Dermis blood vessel endothelial cell (primary cell): ENCODE data around the gene SECTM1. TPM values are rescaled to one million over a fixed set of nuclear protein-coding genes. Genes with fewer than 3 reads are reported as not detected.
"Not testable (repeated sequence)": the region's sequence is repeated elsewhere in the genome, so short reads cannot be mapped to it uniquely, and the experiment has no call there.

Experiments used
- DNase-seq: peaks from one replicate; pipeline ENCODE4 v3.0.0; 2010
- total RNA-seq: library from RNA; depleted of rRNA; stranded (reverse); fragments of >200 nt; gene quantifications from 2 replicates; pipeline ENCODE4 v1.2.3, GENCODE V29; 2014

Gene SECTM1
- total RNA-seq, result 3.6 and 7.5 TPM in 2 replicates

- peak; percentile 46 for DNase-seq
Measured at GRCh38 chr17:82333279-82334171, at the start of gene SECTM1. Gene SECTM1 (minus strand): TSS chr17:82333766. CDS start chr17:82327240, 6,526 bp downstream.

DNA sequence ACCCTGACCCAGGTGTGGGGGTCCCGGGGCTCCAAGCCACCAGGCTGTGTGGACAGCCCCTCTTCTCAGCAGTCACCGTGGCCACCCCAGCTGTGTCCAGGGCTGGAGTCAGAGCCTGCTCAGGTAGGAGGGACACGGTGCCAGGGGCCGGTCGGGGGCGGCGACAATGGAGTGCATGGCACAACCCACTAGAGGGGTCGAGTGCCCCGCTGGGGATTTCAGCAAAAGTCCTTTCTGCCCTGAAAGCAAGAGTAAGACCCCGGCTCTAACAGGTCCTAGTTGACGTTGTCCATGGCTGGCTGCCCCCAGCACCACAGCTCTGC is 49.3 kb upstream of the SECTM1 start:
- DNase-seq, result no peak

GRCh38 chr17:82382220-82382932 is 48.8 kb upstream of the SECTM1 start:
- not testable (repeated sequence) for DNase-seq

- DNase-seq, result not testable (repeated sequence)
Measured at GRCh38 chr17:82381703-82382009, 48.1 kb upstream of the SECTM1 start.

- no peak for DNase-seq
Measured at GRCh38 chr17:82380860-82381702, 47.5 kb upstream of the SECTM1 start.

DNA sequence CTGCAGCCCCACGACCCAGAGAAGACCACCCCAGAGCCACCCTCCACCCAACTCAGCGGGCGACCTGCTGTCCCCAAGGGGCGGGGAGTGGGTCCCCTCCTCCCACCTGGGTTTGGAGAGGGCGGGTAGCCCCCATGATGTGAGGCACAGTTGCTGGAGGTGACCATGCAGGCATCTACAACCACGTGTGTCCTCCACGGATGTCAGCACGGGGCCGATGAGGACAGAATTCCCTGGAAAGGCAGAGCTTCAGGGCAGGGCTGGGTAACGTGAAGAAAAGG is 45.1 kb upstream of the SECTM1 start:
- DNase-seq, result no peak

DNA sequence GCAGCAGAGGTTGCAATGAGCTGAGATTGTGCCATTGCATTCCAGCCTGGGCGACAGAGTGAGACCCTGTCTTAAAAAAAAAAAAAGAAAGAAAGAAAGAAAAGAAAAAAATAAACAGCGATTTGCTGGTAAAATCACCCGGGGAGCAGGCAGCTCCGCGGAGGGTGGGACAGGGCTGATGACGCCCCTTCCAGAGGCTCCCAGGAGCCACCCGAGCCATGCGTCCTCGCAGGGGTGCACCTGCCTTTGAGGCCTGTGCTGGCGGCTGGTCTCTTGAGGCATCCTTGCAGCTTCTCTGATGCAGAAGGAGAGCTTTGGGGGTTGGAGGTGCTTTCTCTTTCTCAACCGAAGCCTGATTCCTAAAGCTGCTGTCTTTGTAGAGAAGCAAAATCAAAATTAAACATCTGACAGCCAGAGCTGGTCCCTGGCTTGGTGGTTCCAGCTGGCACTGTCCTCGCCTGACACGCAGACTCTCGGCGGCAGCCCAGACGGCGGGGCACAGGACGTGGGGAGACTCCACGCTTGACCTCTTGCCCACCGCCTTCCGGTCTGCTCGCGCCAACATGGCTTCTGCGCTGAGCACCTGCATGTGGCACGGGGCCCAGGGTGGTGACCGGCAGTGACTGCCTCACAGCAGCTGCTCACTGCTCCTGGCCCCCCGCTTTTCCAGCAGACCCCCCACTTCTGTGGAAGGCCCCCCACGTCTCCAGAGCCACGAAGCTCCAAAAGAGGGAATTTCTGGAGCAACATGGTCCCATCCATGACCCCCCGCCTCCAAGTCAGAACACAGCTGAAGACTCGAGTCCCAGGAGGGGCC is 44.6 kb upstream of the SECTM1 start:
- DNase-seq, result no peak

DNA sequence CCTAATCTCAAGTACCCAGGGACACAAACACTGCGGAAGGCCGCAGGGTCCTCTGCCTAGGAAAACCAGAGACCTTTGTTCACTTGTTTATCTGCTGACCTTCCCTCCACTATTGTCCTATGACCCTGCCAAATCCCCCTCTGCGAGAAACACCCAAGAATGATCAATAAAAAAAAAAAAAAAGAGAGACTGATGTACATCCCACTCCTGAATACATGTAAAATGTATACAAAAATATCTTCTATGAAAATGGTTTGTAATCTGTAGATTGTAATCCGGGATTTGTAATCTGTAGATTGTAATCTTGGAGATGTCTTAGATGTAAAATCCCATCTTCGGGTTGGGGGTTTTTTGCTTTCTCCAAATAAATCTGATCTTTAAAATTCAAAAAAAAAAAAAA is 43.7 kb upstream of the SECTM1 start:
- not testable (repeated sequence) for DNase-seq

DNA sequence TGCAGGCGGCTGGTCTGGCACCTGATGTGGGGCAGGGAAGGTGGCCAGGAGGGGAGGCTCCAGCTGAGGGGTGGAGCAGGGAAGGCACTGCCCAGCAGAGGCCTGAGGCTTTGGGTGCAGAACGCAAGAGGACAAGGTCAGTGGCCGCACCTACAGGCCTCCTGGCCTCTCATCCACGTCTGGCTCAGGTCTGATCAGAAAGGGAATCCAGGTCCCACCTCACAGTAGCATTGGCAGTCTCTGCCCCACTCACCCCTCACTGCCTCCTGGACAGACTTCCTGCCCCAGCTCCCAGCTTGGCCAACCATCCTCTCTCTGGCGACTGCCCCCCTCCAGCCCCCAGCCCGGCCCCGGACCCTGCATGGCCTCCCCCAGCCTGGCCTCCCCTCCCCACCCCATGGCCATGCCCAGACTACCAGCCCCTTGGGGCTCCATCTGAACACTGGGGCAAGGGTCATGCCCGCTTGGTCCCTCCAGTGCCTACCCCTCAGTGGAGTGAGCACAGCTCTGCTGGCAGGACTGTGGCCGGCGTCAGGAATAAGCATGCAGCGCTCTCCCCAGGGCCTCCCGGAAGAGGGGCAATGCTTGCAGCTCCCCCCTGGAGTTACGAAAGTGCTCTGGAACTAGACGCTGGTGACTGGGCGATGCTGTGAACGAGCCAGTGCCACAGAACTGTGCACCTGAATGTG is 42.6 kb upstream of the SECTM1 start:
- DNase-seq, result no peak

- DNase-seq, result no peak
Measured at GRCh38 chr17:82375359-82376041, 41.9 kb upstream of the SECTM1 start.

- DNase-seq, result no peak
Measured at GRCh38 chr17:82374626-82375331, 41.2 kb upstream of the SECTM1 start.

DNA sequence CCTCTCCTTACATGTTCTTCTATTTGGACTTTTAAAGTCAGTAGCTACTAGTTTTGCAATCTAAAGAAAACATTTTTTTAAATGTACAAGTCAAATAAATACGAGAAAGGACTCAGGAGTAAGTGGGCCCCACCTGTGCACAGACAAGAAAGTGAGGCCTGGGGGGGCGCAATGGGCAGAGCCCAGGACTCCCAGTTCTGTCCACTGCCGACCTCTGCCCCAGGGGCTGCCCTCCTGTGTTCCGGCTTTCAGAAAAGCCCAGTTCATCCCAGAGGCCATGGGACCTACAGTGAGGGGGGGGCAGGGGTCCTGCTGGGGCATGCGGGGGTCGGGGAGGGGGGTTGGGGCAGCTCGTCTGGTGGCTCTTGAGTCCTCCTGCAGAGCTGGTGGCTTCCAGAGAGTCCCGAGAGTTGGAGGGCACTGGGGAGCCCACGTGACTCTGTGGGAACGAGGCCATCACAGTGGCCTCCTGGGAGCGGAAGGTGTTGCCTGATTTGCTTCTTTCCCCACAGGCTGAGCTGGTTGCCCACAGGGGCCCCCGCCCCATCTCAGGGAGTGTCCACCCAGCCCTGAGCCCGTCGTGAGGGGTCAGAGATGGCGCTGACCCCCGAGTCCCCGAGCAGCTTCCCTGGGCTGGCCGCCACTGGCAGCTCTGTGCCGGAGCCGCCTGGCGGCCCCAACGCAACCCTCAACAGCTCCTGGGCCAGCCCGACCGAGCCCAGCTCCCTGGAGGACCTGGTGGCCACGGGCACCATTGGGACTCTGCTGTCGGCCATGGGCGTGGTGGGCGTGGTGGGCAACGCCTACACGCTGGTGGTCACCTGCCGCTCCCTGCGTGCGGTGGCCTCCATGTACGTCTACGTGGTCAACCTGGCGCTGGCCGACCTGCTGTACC is 40.4 kb upstream of the SECTM1 start:
- no peak for DNase-seq

DNA sequence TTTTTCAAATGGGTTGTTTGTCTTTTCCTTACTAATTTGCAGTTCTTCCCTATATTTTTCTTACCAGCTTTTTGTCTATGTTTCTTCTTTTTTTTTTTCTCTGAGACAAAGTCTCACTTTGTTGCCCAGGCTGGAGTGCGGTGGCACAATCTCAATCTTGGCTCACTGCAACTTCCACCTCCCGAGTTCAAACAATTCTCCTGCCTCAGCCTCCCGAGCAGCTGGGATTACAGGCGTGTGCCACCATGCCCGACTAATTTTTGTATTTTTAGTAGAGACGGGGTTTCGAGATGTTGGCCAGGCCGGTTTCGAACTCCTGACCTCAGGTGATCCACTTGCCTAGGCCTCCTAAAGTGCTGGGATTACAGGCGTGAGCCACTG is 39.5 kb upstream of the SECTM1 start:
- DNase-seq, result not testable (repeated sequence)

- no peak for DNase-seq
Measured at GRCh38 chr17:82372249-82373071, 38.9 kb upstream of the SECTM1 start.

- no peak for DNase-seq
Measured at GRCh38 chr17:82371333-82372248, 38.0 kb upstream of the SECTM1 start, which contains the start of gene UTS2R. Gene UTS2R (plus strand): TSS chr17:82371765. CDS start chr17:82374325, 2,560 bp downstream.

- DNase-seq, result no peak
Measured at GRCh38 chr17:82370471-82371332, 37.1 kb upstream of the SECTM1 start.
